A549 (cell line): Measurements from ENCODE around the gene KSR2. TPM values are rescaled to one million over a fixed set of nuclear protein-coding genes. Genes with fewer than 3 reads are reported as not detected.
A peak's percentile ranks its signal among the peaks of the same experiment; 100 is the strongest.

Experiments used
- ATAC-seq, 2 experiments: fragments of 200-7000 bp in 1 of 2; fragments of >200 bp in 1 of 2; cut with Nextera tagmentation in 1 of 2; cut with Tn5 transposase in 1 of 2; 3 replicates each; pipeline versions ENCODE4 v1.8.0 to v1.9.1; 2018 to 2020; ENCODE audit warnings: mild to moderate bottlenecking in 1 of 2, moderate library complexity in 1 of 2
- CTCF ChIA-PET: fragments of 300-600 bp; sonication (Branson Sonifier 250); formaldehyde crosslinking; extraction: SDS; loops from one replicate; lab custom pipeline; 2021; ENCODE audit warnings: antibody characterized with exemption, inconsistent platforms; lab: Yijun Ruan, JAX
- POLR2A ChIA-PET: fragments of 350-600 bp; formaldehyde crosslinking; extraction: SDS; loops from one replicate; lab custom pipeline; 2021; ENCODE audit warnings: antibody characterized with exemption, inconsistent platforms; lab: Yijun Ruan, JAX
- DNase-seq, 2 experiments: peaks; one replicate each; pipeline versions ENCODE4 v3.0.0 to v3.0.0-alpha.2; 2011 to 2016; ENCODE audit warnings: low read depth in 1 of 2, low spot score in 1 of 2
- FAIRE-seq: peaks from 2 replicates; lab custom pipeline; 2011; peaks lifted over from hg19 to GRCh38; lab: Jason Lieb, UNC
- H3K27ac ChIP-seq, 2 experiments: fragments of >200 bp; sonication (Bioruptor Twin); formaldehyde crosslinking; 3 replicates each; pipeline ENCODE4 v1.5.1; 2016 to 2017
- H3K4me1 ChIP-seq: fragments of >200 bp; sonication (Bioruptor Twin); formaldehyde crosslinking; 3 replicates; pipeline ENCODE4 v1.6.1; 2016
- H3K4me2 ChIP-seq: fragments of >200 bp; sonication (Bioruptor Twin); formaldehyde crosslinking; 3 replicates; pipeline ENCODE4 v1.6.1; 2016
- H3K4me3 ChIP-seq: fragments of >200 bp; sonication (Bioruptor Twin); formaldehyde crosslinking; 3 replicates; pipeline ENCODE4 v1.5.1; 2016
- H3K9me3 ChIP-seq: fragments of >200 bp; sonication (Bioruptor Twin); formaldehyde crosslinking; 3 replicates; pipeline ENCODE4 v1.6.1; 2016
- ATOH8 ChIP-seq: fragments of 250-450 bp; sonication (Bioruptor Pico); IDR thresholded peaks from 2 replicates; pipeline ENCODE4 v1.5.0; 2020; ENCODE audit warnings: low read depth, mild to moderate bottlenecking, moderate library complexity
- BCL3 ChIP-seq: fragments of >200 bp; sonication (Bioruptor Twin); formaldehyde crosslinking; IDR thresholded peaks from 3 replicates; pipeline ENCODE4 v1.6.1; 2016
- CBX8 ChIP-seq: fragments of 200-600 bp; sonication (generic); IDR thresholded peaks from 2 replicates; pipeline ENCODE4 v1.6.1; 2016
- CEBPB ChIP-seq, 2 experiments: fragments of >200 bp in 1 of 2; sonication (Bioruptor Twin) in 1 of 2; formaldehyde crosslinking in 1 of 2; IDR thresholded peaks; 2 replicates each; pipeline ENCODE4 v1.6.1; 2012 to 2016
- CHD2 ChIP-seq: fragments of 150-350 bp; IDR thresholded peaks from 2 replicates; pipeline ENCODE4 v1.6.1; 2014; ENCODE audit warnings: low read length; ENCODE audit not compliant: partially characterized antibody
- CTCF ChIP-seq: fragments of >200 bp; sonication (Bioruptor Twin); formaldehyde crosslinking; IDR thresholded peaks from 3 replicates; pipeline ENCODE4 v1.5.1; 2016
- E2F6 ChIP-seq: IDR thresholded peaks from 2 replicates; pipeline ENCODE4 v1.6.1; 2012; ENCODE audit warnings: low read depth, borderline replicate concordance
- EHF ChIP-seq: fragments of 250-450 bp; sonication (Bioruptor Pico); IDR thresholded peaks from 2 replicates; pipeline ENCODE4 v1.5.0; 2020; ENCODE audit warnings: mild to moderate bottlenecking
- EP300 ChIP-seq, 2 experiments: fragments of >200 bp; sonication (Bioruptor Twin); formaldehyde crosslinking; IDR thresholded peaks; 2 replicates in 1 of 2; 3 replicates in 1 of 2; pipeline ENCODE4 v1.6.1; 2016 to 2017
- ESRRA ChIP-seq: fragments of 150-350 bp; IDR thresholded peaks from 2 replicates; pipeline ENCODE4 v1.6.1; 2014; ENCODE audit warnings: mild to moderate bottlenecking, low read length, borderline replicate concordance
- FOSB ChIP-seq: fragments of 250-450 bp; sonication (Bioruptor Pico); IDR thresholded peaks from 2 replicates; pipeline ENCODE4 v1.5.0; 2020; ENCODE audit warnings: mild to moderate bottlenecking, moderate library complexity
- FOXS1 ChIP-seq: fragments of 250-450 bp; sonication (Bioruptor Pico); IDR thresholded peaks from 2 replicates; pipeline ENCODE4 v1.5.0; 2020; ENCODE audit warnings: mild to moderate bottlenecking, moderate library complexity
- HES2 ChIP-seq: fragments of >200 bp; sonication (Bioruptor Twin); formaldehyde crosslinking; IDR thresholded peaks from 2 replicates; pipeline ENCODE4 v1.6.1; 2016
- HEYL ChIP-seq: fragments of 250-450 bp; sonication (Bioruptor Pico); IDR thresholded peaks from 2 replicates; pipeline ENCODE4 v1.8.0; 2021; ENCODE audit warnings: mild to moderate bottlenecking, moderate library complexity
- HOXB5 ChIP-seq: fragments of 250-450 bp; sonication (Bioruptor Pico); IDR thresholded peaks from 2 replicates; pipeline ENCODE4 v1.5.0; 2020; ENCODE audit warnings: mild to moderate bottlenecking, moderate library complexity
- JUN ChIP-seq, 2 experiments: fragments of >200 bp; sonication (Bioruptor Twin); formaldehyde crosslinking; IDR thresholded peaks; 2 replicates in 1 of 2; 3 replicates in 1 of 2; pipeline ENCODE4 v1.6.1; 2016 to 2017
- KDM5A ChIP-seq: fragments of 200-600 bp; sonication (generic); IDR thresholded peaks from 2 replicates; pipeline ENCODE4 v1.6.1; 2016; ENCODE audit warnings: antibody characterized with exemption, mild to moderate bottlenecking
- MAFK ChIP-seq: fragments of 450-650 bp; IDR thresholded peaks from 2 replicates; pipeline ENCODE4 v1.6.1; 2014; ENCODE audit not compliant: partially characterized antibody
- MYC ChIP-seq: IDR thresholded peaks from 2 replicates; pipeline ENCODE4 v1.6.1; 2012; ENCODE audit warnings: mild to moderate bottlenecking, inconsistent platforms, low read length, improper control_type of control experiment, borderline replicate concordance
- NFE2L2 ChIP-seq: fragments of 150-350 bp; conservative IDR thresholded peaks from 2 replicates; pipeline ENCODE4 v1.6.1; 2014; ENCODE audit warnings: low read length
- RARB ChIP-seq: fragments of 250-450 bp; sonication (Bioruptor Pico); IDR thresholded peaks from 2 replicates; pipeline ENCODE4 v1.8.0; 2021; ENCODE audit warnings: mild to moderate bottlenecking, moderate library complexity
- RFX5 ChIP-seq: fragments of 450-650 bp; IDR thresholded peaks from 2 replicates; pipeline ENCODE4 v1.7.1; 2014; ENCODE audit warnings: antibody characterized with exemption, mild to moderate bottlenecking, moderate library complexity
- TP53 ChIP-seq: fragments of 250-450 bp; sonication (Bioruptor Pico); IDR thresholded peaks from 2 replicates; pipeline ENCODE4 v1.5.0; 2021; ENCODE audit warnings: mild to moderate bottlenecking, moderate library complexity
- ZC3H11A ChIP-seq: fragments of 450-650 bp; IDR thresholded peaks from 2 replicates; pipeline ENCODE4 v1.6.1; 2014; ENCODE audit warnings: antibody characterized with exemption, mild to moderate bottlenecking
- ZSCAN20 ChIP-seq: fragments of 250-450 bp; sonication (Bioruptor Pico); IDR thresholded peaks from 2 replicates; pipeline ENCODE4 v1.8.0; 2022; ENCODE audit warnings: mild to moderate bottlenecking, moderate library complexity
- WGBS: methylation state at CpG from one replicate; pipeline ENCODE4 v1.1.6; 2017; ENCODE audit errors: missing lambda C conversion rate; 5-methylcytosine and 5-hydroxymethylcytosine counted together
- polyA plus RNA-seq, 4 experiments: library from polyadenylated mRNA; depleted of rRNA in 3 of 4; stranded (reverse); fragments of >200 nt; fragmentation: RNase III in 1 of 4; extraction: RNeasy Plus Mini Kit Qiagen cat#74134 plus additional on column Dnase treatment in 1 of 4; gene quantifications; 2 replicates in 3 of 4; 3 replicates in 1 of 4; pipeline ENCODE4 v1.2.3, GENCODE V29; 2011 to 2017

Gene KSR2
- polyA plus RNA-seq, 2 of the 4 experiments (the other 2 are of a cell fraction): 0.37 to 1.2 TPM

- TF ChIP-seq E2F6: peak; percentile 93
- no peak for TF ChIP-seq MAFK
- TF ChIP-seq CBX8: no peak
- TF ChIP-seq CHD2: peak; percentile 98
- TF ChIP-seq HEYL (CRISPR knock-in tag): no peak
- TF ChIP-seq RARB (CRISPR knock-in tag): no peak
- TF ChIP-seq ZC3H11A: no peak
- 0 out of 3 replicates have a peak, but pooled peaks have one; percentile 55 for TF ChIP-seq BCL3
- TF ChIP-seq TP53 (CRISPR knock-in tag): no peak
- peak in 1 of 2 experiments; percentile 71; a peak in 3 of 5 replicates for TF ChIP-seq JUN (IDR thresholded peaks at IDR 0.05)
- TF ChIP-seq ESRRA: no peak
Observed at GRCh38 chr12:118016424-118017264, 47.9 kb upstream of the KSR2 start, which contains the start of gene RFC5 (continued).

- Histone ChIP-seq H3K4me2 (peak overlapping the region; percentile 79), H3K9me3 (no peaks in the 10 kb centered on the region), H3K27ac (peak overlapping the region; percentile 62 to 77), H3K4me1 (peaks cover 16% of the 10 kb centered on the region), H3K4me3 (peak overlapping the region; percentile 83)
- no peak for FAIRE-seq
- ChIA-PET POLR2A (interaction anchor here (1.0 to 1.1 kb wide), 3 partner anchors 22 to 66 kb away, joined by 3 to 5 read pairs (median 3); partner anchors contain the start of gene WSB2), CTCF (interaction anchor here (0.7 to 3.1 kb wide), 2 partner anchors 134 to 141 kb away, joined by 3 to 28 read pairs; no protein-coding TSS in a partner anchor)
- ATAC-seq: peak in 1 of 2 experiments; percentile 33; a peak in 2 of 6 replicates
- TF ChIP-seq RFX5 (no peak), E2F6 (no peak), HES2 (no peak), BCL3 (no peak), FOXS1 (CRISPR knock-in tag) (no peak), JUN (IDR thresholded peaks at IDR 0.05) (no peak), FOSB (CRISPR knock-in tag) (no peak), KDM5A (no peak), ZSCAN20 (no peak), EP300 (IDR thresholded peaks at IDR 0.05) (no peak), ESRRA (no peak), EHF (CRISPR knock-in tag) (no peak), CEBPB (IDR thresholded peaks at IDR 0.05) (no peak), CTCF (no peak), ATOH8 (no peak), HOXB5 (CRISPR knock-in tag) (no peak), NFE2L2 (no peak), MYC (no peak)
- no peak for DNase-seq
- 36% methylated on average over 9 of the region's 9 CpGs for WGBS
Observed at GRCh38 chr12:118015944-118016343, 47.2 kb upstream of the KSR2 start.
